Stimulated activated CD8-positive, alpha-beta memory T cell treated with anti-CD3 and anti-CD28 coated beads, Interleukin-15, amount 100 ng/mL, for 24 hours (primary cell): Measurements from ENCODE around the gene JDP2.

Experiments used
- DNase-seq: peaks from one replicate; pipeline ENCODE4 v3.0.0-alpha.2; 2020; ENCODE audit warnings: low read depth

JDP2 gene

GRCh38 chr14:75409316-75410205 lies 18.3 kb upstream of the JDP2 start:
- DNase-seq: no peak

- no peak for DNase-seq
Measured at GRCh38 chr14:75411214-75411540, 16.6 kb upstream of the JDP2 start.

- DNase-seq: no peak
Measured at GRCh38 chr14:75413013-75413412, 14.8 kb upstream of the JDP2 start.

GRCh38 chr14:75417674-75418073 lies 10.1 kb upstream of the JDP2 start:
- no peak for DNase-seq

- no peak for DNase-seq
Measured at GRCh38 chr14:75418850-75419768, 8.7 kb upstream of the JDP2 start.

GRCh38 chr14:75422169-75422568 lies 5.7 kb upstream of the JDP2 start:
- DNase-seq: no peak

GRCh38 chr14:75424496-75424895 lies 3.3 kb upstream of the JDP2 start:
- no peak for DNase-seq

- no peak for DNase-seq
Measured at GRCh38 chr14:75425446-75425845, 2.4 kb upstream of the JDP2 start.

- DNase-seq: no peak
Measured at GRCh38 chr14:75426332-75427125, 1.3 kb upstream of the JDP2 start.

- no peak for DNase-seq
Measured at GRCh38 chr14:75427126-75427481, 718 bp upstream of the JDP2 start.

- no peak for DNase-seq
Measured at GRCh38 chr14:75428230-75429104, 645 bp downstream of the JDP2 start.

- DNase-seq: no peak
Measured at GRCh38 chr14:75429562-75429961, 1.7 kb downstream of the JDP2 start.

GRCh38 chr14:75430116-75430515 lies 2.3 kb downstream of the JDP2 start:
- no peak for DNase-seq

GRCh38 chr14:75430526-75430925 lies 2.7 kb downstream of the JDP2 start:
- DNase-seq: no peak

- DNase-seq: no peak
Measured at GRCh38 chr14:75430976-75431375, 3.2 kb downstream of the JDP2 start.

- DNase-seq: no peak
Measured at GRCh38 chr14:75431827-75432226, 4.0 kb downstream of the JDP2 start.

GRCh38 chr14:75432411-75432810 lies 4.6 kb downstream of the JDP2 start:
- DNase-seq: no peak

GRCh38 chr14:75433631-75434071 lies 5.8 kb downstream of the JDP2 start:
- no peak for DNase-seq

- no peak for DNase-seq
Measured at GRCh38 chr14:75434138-75434889, 6.5 kb downstream of the JDP2 start.

- no peak for DNase-seq
Measured at GRCh38 chr14:75434890-75435248, 7.0 kb downstream of the JDP2 start.

- DNase-seq: no peak
Measured at GRCh38 chr14:75435473-75435872, 7.7 kb downstream of the JDP2 start.
